ENCODE measurements around the gene KLHL42. TPM values are rescaled to one million over a fixed set of nuclear protein-coding genes. Genes with fewer than 3 reads are reported as not detected.

The KLHL42 gene
- total RNA-seq, 4 donors from 2014 or later, result 14.6 to 24.0 (median 21.5) TPM

DNA sequence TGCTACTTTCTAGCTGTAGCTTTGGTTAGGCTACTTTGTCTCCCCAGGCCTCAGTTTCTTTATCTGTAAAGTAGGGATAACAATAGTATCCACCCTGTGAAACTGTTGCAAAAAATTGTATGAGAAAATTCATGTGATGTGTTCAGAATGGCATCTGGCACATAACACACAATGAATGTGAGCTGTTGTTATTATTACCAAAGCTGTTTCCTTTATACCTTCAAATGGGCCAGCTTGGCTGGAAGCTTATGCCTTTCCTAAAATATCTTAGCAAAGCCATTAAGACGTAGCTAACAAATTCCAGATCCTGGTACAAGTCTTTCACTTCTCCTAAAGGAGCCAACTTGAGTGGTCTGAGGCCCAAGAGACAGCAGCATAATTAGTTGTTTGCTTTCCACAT, 25.2 kb downstream of the KLHL42 start:
- ATAC-seq (ENCODE audit: low FRiP score) (no peak), DNase-seq (ENCODE audit: low spot score) (no peak)
- no peak for TF ChIP-seq CTCF (IDR thresholded peaks at IDR 0.05)

GRCh38 chr12:27806259-27806658, 26.2 kb downstream of the KLHL42 start:
- DNase-seq (ENCODE audit: low spot score) (no peak), ATAC-seq (ENCODE audit: low FRiP score) (no peak)
- no peak for TF ChIP-seq CTCF (IDR thresholded peaks at IDR 0.05)

DNA sequence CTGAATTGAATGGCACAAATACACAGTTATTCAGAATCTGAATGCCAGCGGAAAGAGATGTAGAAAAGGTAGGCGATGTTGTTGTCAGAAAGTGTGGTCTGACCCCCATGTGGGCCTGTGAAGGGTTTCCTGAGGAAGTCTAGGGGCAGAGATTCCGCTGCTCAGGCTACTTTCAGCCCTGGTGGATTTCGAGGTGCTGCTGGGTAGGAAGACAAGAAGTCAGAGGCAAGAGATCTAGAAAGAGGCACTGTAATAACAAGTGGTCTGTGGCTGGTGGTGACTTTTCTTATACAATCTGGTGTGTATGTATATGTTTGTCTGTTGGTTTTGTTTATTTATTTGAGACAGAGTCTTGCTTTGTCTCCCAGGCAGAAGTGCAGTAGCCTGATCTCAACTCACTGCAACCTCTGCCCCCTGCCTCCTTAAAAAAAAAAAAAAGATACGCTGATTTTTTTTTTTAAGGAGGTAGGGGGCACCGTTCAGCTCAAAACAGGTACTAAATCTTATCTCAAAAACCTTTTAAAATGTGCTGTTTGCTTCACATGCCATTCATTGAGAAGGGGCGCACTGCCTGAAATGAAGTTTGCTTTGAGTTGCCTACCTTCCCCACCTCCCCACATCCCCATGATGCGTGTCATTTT, 27.1 kb downstream of the KLHL42 start:
- ATAC-seq (ENCODE audit: low FRiP score), result no peak
- DNase-seq (ENCODE audit: low spot score), result no peak
- no peak for TF ChIP-seq CTCF (IDR thresholded peaks at IDR 0.05)

GRCh38 chr12:27808841-27809240, 28.8 kb downstream of the KLHL42 start:
- no peak for TF ChIP-seq CTCF (IDR thresholded peaks at IDR 0.05)
- DNase-seq (ENCODE audit: low spot score) (no peak), ATAC-seq (ENCODE audit: low FRiP score) (no peak)

GRCh38 chr12:27810756-27811155, 30.7 kb downstream of the KLHL42 start:
- DNase-seq (ENCODE audit: low spot score), result no peak
- no peak for TF ChIP-seq CTCF (IDR thresholded peaks at IDR 0.05)
- ATAC-seq (ENCODE audit: low FRiP score), result no peak

GRCh38 chr12:27812502-27812901, 32.5 kb downstream of the KLHL42 start:
- ATAC-seq (ENCODE audit: low FRiP score) (no peak), DNase-seq (ENCODE audit: low spot score) (no peak)
- no peak for TF ChIP-seq CTCF (IDR thresholded peaks at IDR 0.05)

- no peak for TF ChIP-seq CTCF (IDR thresholded peaks at IDR 0.05)
- ATAC-seq (ENCODE audit: low FRiP score) (no peak), DNase-seq (ENCODE audit: low spot score) (no peak)
Measured at GRCh38 chr12:27814411-27814810, 34.4 kb downstream of the KLHL42 start.

Measured in omental fat pad (tissue), 4 donors.